Right lobe of liver (tissue), 4 donors: ENCODE measurements around the gene SLCO1C1.

Experiments used
- POLR2A ChIP-seq: fragments of 450-650 bp; IDR thresholded peaks from one replicate; pipeline ENCODE4 v1.6.1; 2017; ENCODE audit warnings: antibody characterized with exemption, mild to moderate bottlenecking
- TF ChIP-seq, protein P1 (sequence below), 4 donors: fragments of 200-600 bp in 3 of 4; fragments of 450-650 bp in 1 of 4; IDR thresholded peaks; one replicate each; pipeline versions ENCODE4 v1.5.1 to v1.8.0; 2016 to 2022; ENCODE audit warnings: antibody characterized with exemption in 4 of 4, mild to moderate bottlenecking in 2 of 4
- donor health status: DM: no; HTN: no; CAD: no.
- donor health status: DM: no; HTN: no; CAD: no.
- donor health status: DM: no; HTN: yes; CAD: no.

DNA sequence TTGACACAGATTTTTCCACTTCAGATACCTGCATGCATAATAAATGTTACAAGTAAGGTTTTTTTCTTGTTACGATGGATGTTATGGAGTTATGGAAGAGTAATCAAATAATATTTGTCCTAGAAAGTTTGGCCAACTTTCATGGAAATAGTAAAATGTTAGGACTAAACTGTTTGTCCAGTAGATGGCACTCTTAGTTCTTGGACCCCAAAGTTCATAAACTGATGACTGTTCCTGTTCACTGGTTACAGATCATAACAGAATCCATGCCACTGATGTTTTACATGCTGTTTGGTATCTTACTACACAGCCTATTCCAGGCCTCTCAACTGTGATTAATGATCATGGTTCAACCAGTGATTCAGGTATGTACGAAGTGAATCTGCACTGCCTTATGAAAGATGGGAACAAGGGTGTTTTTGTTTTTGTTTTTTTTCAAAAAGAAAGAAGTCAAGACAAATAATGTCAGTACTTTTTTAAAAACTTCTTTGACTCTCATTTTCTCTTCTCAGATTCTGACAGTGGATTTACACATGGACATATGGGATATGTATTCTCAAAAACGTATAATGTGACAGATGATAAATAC is 48.8 kb upstream of the SLCO1C1 start:
- TF ChIP-seq POLR2A: no peak
- TF ChIP-seq, protein P1, sequence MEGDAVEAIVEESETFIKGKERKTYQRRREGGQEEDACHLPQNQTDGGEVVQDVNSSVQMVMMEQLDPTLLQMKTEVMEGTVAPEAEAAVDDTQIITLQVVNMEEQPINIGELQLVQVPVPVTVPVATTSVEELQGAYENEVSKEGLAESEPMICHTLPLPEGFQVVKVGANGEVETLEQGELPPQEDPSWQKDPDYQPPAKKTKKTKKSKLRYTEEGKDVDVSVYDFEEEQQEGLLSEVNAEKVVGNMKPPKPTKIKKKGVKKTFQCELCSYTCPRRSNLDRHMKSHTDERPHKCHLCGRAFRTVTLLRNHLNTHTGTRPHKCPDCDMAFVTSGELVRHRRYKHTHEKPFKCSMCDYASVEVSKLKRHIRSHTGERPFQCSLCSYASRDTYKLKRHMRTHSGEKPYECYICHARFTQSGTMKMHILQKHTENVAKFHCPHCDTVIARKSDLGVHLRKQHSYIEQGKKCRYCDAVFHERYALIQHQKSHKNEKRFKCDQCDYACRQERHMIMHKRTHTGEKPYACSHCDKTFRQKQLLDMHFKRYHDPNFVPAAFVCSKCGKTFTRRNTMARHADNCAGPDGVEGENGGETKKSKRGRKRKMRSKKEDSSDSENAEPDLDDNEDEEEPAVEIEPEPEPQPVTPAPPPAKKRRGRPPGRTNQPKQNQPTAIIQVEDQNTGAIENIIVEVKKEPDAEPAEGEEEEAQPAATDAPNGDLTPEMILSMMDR (IDR thresholded peaks at IDR 0.05): peak; percentile 47 to 70 (median 58)
